ENCODE data around the gene SDF2L1.

DNA sequence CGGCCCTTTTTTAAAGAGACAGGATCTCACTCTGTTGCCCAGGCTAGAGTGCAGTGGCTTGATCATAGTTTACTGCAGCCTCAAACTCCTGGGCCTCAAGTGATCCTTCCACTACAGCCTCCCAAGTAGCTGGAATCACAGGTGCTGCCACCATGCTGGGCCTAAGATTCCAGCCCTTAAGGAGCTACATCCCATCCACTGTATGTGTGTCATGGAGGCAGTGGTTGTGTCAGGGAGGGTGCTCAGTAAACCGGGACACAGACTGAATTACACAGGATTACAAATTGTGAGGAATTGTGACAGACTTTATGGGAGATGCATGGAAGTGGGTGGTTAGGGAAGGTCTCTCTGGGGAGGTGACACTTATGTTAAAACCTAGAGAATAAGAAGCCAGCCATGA, 21.6 kb downstream of the SDF2L1 start:
- TF ChIP-seq CTBP1 (IDR thresholded peaks at IDR 0.05; ENCODE audit: borderline replicate concordance) (no peak), HDGF (IDR thresholded peaks at IDR 0.05; ENCODE audit: borderline replicate concordance) (no peak), SP1 (IDR thresholded peaks at IDR 0.05) (no peak)
